ENCODE results near the gene CCNB2. TPM values are rescaled to one million over a fixed set of nuclear protein-coding genes. Genes with fewer than 3 reads are reported as not detected.

CCNB2 gene
- total RNA-seq, 1 experiment from 2014 or later, result 129 TPM

GRCh38 chr15:59138243-59138642 is 33.3 kb downstream of the CCNB2 start:
- intact Hi-C loops (cut with micrococcal nuclease; ENCODE audit: unreplicated experiment), result no loop called here
- DNase-seq (ENCODE audit: low spot score), result peak; percentile 53

GRCh38 chr15:59140422-59141226 is 35.7 kb downstream of the CCNB2 start:
- no TSS peak for BruUV-seq (replicated peaks)
- Histone ChIP-seq H3K4me1 (ENCODE audit: insufficient read depth, low read length, poor library complexity, severe bottlenecking) (no peaks in the 10 kb centered on the region), H3K9me3 (ENCODE audit: low read depth, low read length, poor library complexity, severe bottlenecking) (no peaks in the 10 kb centered on the region), H3K27me3 (replicated peaks; ENCODE audit: insufficient read depth, low read depth, low read length, poor library complexity) (no peaks in the 10 kb centered on the region), H3K27ac (ENCODE audit: low read depth, low read length, poor library complexity, severe bottlenecking) (no peak overlapping the region), H3K4me3 (ENCODE audit: low read depth, low read length, poor library complexity, severe bottlenecking) (no peak overlapping the region), H3K36me3 (ENCODE audit: insufficient read depth, low read length, poor library complexity, severe bottlenecking) (peaks cover 16% of the 10 kb centered on the region)
- intact Hi-C loops (cut with micrococcal nuclease; ENCODE audit: unreplicated experiment), result no loop called here
- CTCF ChIA-PET, result no interaction called here
- no peak for DNase-seq (ENCODE audit: low spot score)
- POLR2A ChIA-PET (ENCODE audit: low non-redundant PET), result no interaction called here
- no peak for TF ChIP-seq CTCF (conservative IDR thresholded peaks at IDR 0.05; ENCODE audit: low read depth, low read length)
- TF ChIP-seq EZH2 (IDR thresholded peaks at IDR 0.05; ENCODE audit: borderline replicate concordance, low read depth, low read length, poor library complexity, severe bottlenecking), result no peak

More at GRCh38 chr15:59138243-59138642, 33.3 kb downstream of the CCNB2 start:
- H3K36me3 ChIP-seq (ENCODE audit: insufficient read depth, low read length, poor library complexity, severe bottlenecking), result peaks cover 35% of the 10 kb centered on the region
- H3K9me3 ChIP-seq (ENCODE audit: low read depth, low read length, poor library complexity, severe bottlenecking), result no peaks in the 10 kb centered on the region
- H3K27ac ChIP-seq (ENCODE audit: low read depth, low read length, poor library complexity, severe bottlenecking), result no peak overlapping the region
- ChIA-PET CTCF (no interaction called here), POLR2A (ENCODE audit: low non-redundant PET) (no interaction called here)
- no peak overlapping the region for H3K4me3 ChIP-seq (ENCODE audit: low read depth, low read length, poor library complexity, severe bottlenecking)
- no peak for TF ChIP-seq EZH2 (IDR thresholded peaks at IDR 0.05; ENCODE audit: borderline replicate concordance, low read depth, low read length, poor library complexity, severe bottlenecking)
- TF ChIP-seq CTCF (conservative IDR thresholded peaks at IDR 0.05; ENCODE audit: low read depth, low read length), result peak; percentile 60
- H3K4me1 ChIP-seq (ENCODE audit: insufficient read depth, low read length, poor library complexity, severe bottlenecking), result no peaks in the 10 kb centered on the region
- no peaks in the 10 kb centered on the region for H3K27me3 ChIP-seq (replicated peaks; ENCODE audit: insufficient read depth, low read depth, low read length, poor library complexity)
- BruUV-seq (replicated peaks), result no TSS peak

- H3K27me3 ChIP-seq (replicated peaks; ENCODE audit: insufficient read depth, low read depth, low read length, poor library complexity), result no peaks in the 10 kb centered on the region
- no peak overlapping the region for H3K4me3 ChIP-seq (ENCODE audit: low read depth, low read length, poor library complexity, severe bottlenecking)
- intact Hi-C loops (cut with micrococcal nuclease; ENCODE audit: unreplicated experiment), result no loop called here
- BruUV-seq (replicated peaks), result no TSS peak
- TF ChIP-seq EZH2 (IDR thresholded peaks at IDR 0.05; ENCODE audit: borderline replicate concordance, low read depth, low read length, poor library complexity, severe bottlenecking) (no peak), CTCF (conservative IDR thresholded peaks at IDR 0.05; ENCODE audit: low read depth, low read length) (no peak)
- H3K27ac ChIP-seq (ENCODE audit: low read depth, low read length, poor library complexity, severe bottlenecking), result no peak overlapping the region
- ChIA-PET POLR2A (ENCODE audit: low non-redundant PET) (no interaction called here), CTCF (no interaction called here)
- H3K9me3 ChIP-seq (ENCODE audit: low read depth, low read length, poor library complexity, severe bottlenecking), result no peaks in the 10 kb centered on the region
- H3K4me1 ChIP-seq (ENCODE audit: insufficient read depth, low read length, poor library complexity, severe bottlenecking), result no peaks in the 10 kb centered on the region
- DNase-seq (ENCODE audit: low spot score), result no peak
- peaks cover 20% of the 10 kb centered on the region for H3K36me3 ChIP-seq (ENCODE audit: insufficient read depth, low read length, poor library complexity, severe bottlenecking)
These were observed 38.3 kb downstream of the CCNB2 start for GRCh38 chr15:59143281-59143680.
